Stimulated activated CD4-positive, alpha-beta T cell treated with anti-CD3 and anti-CD28 coated beads, Interleukin-4, amount 100 ng/mL, for 48 hours (primary cell): Measurements from ENCODE around the gene DGKQ.
"Not testable (repeated sequence)": the region's sequence is repeated elsewhere in the genome, so short reads cannot be mapped to it uniquely, and the experiment has no call there.

Experiments
- DNase-seq, 2 donors: peaks; one replicate each; pipeline ENCODE4 v3.0.0-alpha.2; 2020; ENCODE audit warnings: low read depth in 2 of 2

DGKQ gene

DNA sequence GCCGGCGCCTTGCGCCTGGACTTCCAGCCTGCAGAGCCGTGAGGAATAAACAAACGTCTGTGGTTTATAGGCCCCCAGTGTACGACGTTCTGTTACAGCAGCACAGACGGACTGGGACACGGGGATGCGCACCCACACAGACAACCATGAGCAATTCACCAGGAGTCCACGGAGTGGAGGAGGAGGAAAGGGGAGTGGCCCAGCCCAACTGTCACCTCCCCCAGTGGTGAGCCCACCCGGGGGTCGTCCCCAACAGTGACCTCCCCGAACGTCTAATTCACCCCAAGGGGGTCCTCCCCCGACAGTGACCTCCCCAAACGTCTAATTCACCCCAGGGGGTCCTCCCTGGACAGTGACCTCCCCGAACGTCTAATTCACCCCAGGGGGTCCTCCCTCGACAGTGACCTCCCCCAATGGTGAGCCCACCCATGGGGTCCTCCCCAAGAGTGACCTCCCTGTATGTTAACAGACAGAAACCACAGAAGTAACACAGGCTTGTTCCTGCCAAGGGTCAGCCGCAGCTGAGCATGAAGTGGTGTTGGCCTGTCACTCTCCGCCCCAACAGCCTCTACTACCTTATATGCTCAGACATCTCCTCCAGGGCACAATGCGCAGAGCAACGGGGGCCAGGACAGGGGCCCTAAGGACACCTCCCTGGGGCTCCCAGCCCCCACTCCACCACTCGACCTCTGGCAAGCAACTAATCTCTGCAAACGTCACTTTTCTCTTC is 47.4 kb downstream of the DGKQ start:
- no peak for DNase-seq

DNA sequence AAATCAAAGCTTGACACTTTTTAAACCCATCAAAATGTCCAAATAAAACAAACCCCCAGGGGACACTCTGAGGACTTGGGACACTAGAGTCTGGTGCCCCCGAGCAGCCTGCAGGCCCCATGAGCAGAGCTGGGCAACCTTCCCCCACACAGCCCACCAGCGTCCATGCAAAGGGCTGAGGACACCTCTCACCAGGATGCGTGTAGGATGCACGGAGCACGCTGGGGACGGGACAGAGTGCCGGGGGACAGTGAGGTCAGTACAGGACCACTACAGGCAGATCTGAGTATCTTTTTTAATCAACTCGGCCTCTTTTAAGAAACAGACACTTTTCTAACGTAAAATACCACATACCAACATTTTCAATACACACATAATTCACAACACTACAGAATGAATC is 48.2 kb downstream of the DGKQ start:
- no peak for DNase-seq

DNA sequence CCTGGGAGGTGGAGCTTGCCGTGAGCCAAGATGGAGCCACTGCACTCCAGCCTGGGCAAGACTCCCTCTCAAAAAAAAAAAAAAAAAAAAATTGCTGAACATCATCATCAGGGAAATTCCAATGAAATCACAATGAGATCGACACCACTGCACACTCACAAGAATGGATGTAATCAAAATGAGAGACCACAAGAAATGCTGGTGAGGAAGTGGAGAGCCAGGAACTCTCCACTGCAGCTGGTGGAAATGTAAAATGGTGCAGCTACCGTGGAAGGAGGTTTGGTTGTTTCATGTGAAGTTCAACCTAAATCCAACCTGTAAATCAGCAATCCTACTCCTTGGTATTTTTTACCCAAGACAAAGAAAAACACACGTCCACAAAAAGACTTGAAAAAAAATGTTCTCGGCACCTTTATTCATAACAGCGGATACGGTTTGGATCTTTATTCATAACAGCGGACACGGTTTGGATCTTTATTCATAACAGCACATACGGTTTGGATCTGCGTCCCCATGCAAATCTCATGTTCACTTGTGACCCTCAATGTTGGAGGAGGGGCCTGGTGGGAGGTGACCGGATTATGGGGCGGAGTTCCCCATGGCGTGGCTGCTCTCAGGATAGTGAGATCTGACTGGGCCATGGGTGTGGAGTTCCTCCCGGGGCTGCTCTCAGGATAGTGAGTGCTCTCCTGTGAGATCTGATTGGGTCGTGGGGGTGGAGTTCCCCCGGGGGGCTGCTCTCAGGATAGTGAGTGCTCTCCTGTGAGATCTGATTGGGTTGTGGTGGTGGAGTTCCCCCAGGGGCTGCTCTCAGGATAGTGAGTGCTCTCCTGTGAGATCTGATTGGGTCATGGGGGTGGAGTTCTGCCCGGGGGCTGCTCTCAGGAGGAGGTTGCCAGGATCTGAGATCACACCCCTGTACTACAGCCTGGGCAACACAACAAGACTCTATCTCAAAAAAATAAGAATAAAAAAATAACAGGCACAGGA is 49.0 kb downstream of the DGKQ start:
- no peak for DNase-seq

DNA sequence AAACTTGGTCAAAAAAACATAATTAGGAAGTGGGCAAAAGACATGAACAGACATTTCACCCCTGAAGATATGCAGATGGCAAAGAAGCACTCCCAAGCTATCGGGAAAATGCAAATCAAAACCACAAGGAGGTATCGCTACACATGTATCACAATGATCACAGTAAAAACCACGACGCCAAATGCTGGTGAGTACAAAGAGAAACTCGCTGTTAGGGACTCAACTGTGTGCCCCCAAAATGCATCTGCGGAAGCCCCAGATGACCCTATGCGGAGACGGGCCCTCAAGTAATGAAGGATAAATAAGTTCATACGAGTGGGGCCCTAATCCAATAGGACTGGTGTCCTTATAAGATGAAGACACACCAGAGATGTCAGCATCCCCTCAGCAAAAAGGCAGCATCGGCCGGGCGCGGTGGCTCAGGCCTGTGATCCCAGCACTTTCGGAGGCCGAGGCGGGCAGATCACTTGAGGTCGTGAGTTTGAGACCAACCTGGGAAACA is 51.5 kb downstream of the DGKQ start:
- DNase-seq = no peak

DNA sequence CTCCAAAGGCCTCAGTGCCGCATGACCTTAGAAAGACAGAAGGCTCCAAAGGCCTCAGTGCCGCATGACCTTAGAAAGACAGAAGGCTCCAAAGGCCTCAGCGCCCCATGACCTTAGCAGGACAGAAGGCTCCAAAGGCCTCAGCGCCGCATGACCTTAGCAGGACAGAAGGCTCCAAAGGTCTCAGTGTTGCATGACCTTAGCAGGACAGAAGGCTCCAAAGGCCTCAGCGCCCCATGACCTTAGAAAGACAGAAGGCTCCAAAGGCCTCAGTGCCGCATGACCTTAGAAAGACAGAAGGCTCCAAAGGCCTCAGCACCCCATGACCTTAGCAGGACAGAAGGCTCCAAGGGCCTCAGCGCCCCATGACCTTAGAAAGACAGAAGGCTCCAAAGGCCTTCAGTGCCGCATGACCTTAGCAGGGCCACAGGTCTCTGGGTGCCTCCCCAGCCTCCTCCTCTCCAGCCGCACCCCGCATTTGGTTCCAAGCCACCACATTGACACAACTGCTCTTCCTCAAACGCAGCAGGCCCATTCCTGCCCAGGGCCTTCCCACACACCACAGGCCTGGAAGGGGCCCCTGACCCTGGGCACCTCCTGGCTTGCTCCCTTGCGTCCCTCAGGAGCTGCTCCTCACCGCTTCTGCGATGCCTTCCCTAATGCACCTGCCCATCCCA is 54.2 kb downstream of the DGKQ start:
- DNase-seq = not testable (repeated sequence)

DNA sequence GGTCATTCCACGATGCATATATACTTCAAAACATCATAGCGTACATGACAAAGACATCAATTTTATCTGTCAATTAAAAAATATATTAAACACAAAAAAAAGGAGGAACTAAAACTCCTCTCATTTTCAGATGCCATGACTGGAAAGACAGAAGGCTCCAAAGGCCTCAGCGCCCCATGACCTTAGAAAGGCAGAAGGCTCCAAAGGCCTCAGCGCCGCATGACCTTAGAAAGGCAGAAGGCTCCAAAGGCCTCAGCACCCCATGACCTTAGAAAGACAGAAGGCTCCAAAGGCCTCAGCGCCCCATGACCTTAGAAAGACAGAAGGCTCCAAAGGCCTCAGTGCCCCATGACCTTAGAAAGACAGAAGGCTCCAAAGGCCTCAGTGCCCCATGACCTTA is 54.8 kb downstream of the DGKQ start:
- not testable (repeated sequence) for DNase-seq

DNA sequence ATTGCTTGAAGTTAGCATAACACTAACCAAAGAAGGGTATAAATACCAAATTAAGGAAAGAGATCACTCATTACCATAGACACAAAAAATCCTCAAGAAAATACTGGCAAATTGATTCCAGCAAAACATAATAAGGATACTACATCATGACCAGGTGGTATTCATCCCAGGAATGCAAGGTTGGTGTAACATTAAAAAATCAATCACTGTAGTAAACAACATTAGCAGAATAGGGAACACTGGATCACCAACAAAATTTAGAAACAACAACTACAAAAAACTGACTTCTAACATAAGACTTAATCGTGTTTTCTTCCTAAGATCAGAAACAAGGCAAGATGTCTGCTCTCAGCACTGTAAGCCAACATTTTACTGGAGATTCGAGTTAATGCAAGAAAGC is 55.4 kb downstream of the DGKQ start:
- no peak for DNase-seq

DNA sequence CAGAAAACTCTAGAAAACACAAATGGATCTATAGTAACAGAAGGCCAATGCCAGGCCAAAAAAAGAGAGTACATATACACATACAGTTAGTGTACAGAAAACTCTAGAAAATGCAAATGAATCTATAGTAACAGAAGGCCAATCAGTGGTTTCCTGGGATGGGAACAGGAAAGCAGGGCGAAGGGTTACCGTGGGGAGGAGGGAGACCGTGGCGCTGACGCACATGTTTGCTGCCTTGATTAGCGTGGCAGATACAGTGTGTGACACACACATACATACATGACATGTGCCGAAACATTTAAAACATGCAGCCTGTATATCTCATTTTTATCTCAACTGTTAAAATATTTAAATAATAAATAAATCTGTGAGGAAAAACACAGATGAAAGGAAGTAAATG is 55.9 kb downstream of the DGKQ start:
- no peak for DNase-seq

DNA sequence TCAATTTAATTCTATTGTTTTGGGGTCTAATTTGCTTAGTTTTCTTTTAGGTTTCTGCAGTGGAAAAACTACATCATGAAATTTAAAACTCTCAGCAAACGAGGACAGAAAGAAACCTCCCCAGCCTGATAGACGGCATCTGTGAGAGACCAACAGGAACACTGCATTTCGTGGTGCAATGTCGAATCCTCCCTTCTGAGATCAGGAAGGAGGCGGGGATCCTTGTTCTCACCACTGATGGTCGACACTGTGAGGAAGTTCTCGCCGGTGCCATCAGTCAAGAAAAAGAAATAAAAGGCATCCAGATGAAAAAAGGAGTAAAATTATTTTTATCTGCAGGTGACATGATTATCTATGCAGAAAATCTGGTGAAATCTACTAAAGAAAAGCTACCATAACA is 57.8 kb downstream of the DGKQ start:
- DNase-seq = no peak

DNA sequence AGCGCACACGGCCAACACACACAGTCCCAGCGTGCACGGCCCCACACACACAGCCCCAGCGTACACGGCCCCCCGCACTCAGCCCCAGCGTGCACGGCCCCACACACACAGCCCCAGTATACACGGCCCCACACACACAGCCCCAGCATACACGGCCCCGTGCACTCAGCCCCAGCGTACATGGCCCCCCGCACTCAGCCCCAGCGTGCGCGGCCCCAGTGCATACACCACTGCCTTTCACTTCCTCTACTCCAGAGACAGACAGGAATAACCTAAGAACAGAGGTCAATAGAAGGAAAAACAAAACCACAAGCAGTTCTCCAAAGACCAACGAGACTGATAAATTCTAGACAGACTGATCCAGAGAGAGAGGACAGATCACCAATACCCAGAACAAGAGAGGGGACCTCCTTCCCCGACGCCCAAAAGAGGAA is 58.3 kb downstream of the DGKQ start:
- DNase-seq = no peak

DNA sequence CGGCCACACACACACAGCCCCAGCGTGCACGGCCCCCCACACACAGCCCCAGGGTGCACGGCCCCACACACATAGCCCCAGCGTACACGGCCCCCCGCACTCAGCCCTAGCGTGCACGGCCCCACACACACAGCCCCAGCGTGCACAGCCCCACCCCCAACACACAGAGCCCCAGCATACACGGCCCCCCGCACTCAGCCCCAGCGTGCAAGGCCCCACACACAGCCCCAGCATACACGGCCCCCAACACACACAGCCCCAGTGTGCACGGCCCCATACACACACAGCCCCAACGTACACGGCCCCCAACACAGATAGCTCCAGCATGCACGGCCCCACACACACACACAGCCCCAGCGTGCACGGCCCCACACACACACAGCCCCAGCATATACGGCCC is 58.8 kb downstream of the DGKQ start:
- DNase-seq = no peak

DNA sequence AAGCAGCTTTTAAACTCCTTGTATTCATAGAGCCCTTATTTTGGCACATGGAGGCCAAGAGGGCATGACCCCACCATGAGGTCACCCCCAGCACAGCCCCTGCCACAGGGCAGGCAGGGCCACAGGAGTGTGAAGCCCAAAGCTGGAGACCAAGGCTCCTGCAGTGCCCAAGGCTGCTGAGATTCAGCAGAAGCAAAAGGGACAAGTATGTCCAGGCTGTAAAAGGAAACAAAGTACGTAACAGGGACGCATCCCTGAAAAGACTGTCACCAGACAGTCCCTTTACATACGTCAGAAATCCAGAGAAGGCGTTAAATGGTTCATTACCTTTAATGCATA is 60.1 kb downstream of the DGKQ start:
- DNase-seq = no peak

DNA sequence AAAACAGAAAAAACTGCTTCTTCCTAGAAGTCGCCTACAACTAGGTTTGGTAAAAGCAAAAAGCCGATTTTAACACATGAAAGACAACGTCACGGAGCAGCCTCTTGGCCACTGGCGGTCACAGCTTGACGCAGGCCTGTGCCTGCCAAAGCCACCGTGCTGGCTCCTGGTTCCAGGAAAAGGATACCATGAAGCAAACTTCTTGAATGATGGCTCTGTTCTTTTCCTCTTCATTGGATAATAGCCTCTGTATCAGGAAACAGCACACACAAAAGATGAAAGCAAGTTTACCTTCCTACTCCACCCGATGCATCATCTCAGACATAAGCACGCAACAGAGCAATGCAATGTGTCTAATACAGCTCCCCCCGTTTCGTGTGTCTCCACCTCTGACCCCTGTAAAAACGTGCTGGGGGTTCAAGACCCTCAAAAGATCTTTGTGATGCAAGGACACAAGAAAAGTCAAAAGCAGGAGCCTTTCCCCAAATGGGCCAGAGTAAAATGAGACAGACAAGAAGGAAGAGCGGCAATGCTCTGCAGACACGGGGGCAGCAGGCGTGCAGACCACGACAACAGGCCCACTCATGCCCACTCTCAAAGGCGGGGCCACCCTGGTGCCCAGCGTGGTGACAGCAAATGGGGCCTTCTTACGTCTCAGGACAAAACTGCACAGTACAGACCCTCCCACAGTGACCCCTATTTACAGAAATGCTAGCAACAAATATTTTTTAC is 60.7 kb downstream of the DGKQ start:
- no peak for DNase-seq

DNA sequence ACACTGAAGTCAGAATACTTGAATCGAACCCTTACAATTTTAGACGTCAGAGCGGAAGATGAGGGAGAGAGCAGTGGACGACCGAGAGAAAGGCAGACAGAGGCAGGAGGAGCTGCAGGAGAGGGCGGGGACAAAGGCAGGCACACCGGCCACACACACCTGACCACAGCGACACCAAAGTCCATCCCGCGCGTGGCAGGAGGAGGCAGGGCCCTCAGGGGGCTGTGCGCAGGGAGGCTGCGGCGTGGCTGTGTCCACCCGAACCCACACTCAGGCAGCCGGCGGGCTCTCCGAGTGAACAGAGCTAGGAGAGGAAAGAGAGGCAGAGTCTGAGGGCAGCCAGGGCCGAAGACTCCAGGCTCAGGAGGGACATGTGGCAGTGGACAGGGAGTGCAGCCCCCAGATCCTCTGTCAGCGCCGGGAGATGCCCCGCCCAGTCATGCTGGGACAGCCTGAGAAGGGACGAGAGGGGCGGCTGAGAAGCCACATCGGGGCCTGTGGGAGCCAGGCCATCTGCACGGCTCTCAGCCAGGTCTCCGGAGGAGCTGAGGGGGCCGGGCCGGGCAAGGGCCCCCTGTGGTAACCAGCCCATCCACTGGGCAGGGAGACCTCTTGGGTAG is 61.4 kb downstream of the DGKQ start:
- no peak for DNase-seq

DNA sequence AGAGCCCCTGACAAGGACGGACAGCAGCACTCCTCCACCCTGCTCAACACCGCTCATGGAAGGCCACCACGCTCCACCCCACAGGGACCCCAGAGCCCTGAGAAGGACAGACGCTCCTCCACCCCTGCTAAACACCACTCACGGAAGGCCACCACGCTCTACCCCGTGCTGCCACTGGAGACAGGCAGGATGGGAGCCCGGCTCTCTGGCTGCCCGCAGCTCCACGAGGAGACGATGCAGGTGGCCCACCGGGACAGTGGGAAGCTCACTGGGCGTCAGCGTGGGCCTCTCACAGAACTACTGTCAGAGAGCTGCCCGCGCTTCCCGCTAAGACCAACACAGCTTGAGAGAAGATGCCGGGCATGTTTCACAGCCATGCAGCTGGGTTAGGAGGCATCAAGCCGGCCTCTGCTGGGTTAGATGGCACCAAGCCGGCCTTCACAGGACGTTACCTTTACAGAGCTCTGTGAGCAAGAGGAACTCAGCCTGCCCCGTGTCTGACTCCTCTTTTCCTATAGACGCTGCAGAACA is 62.1 kb downstream of the DGKQ start:
- no peak for DNase-seq

DNA sequence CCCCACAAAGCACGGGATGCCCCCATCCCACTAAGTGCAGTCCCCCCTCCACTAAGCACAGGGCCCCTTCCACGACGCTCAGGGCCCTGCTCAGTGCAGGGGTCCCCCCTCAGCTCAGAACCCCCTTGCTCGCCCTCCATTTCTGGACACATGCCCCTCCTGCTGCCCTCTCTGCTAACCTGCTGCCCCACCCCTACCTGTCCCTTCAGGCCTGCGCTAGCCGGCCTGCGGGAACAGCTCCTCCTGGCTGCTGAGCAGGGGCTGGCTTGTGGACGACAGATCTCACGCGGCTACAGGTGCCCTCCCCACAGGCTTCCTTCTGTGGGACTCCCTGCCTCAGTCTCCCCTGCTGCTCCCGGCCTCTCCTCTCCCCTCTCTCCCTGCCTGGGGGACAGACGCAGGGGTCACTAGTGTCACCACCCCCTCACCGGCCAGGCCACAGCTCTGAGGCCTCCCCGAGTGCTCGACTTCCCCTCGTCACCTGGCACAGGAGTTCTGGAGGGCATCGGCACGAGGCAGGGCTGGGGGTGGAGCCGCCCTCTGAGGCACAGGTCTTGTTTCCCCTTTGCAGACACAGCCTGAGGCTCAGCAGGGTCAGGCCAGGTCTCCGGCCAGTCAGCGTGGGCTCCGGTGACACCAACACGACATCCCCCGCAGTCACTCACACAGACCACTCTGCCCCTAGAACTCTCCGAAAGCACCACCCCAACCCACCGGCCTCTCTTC is 62.8 kb downstream of the DGKQ start:
- DNase-seq = no peak

DNA sequence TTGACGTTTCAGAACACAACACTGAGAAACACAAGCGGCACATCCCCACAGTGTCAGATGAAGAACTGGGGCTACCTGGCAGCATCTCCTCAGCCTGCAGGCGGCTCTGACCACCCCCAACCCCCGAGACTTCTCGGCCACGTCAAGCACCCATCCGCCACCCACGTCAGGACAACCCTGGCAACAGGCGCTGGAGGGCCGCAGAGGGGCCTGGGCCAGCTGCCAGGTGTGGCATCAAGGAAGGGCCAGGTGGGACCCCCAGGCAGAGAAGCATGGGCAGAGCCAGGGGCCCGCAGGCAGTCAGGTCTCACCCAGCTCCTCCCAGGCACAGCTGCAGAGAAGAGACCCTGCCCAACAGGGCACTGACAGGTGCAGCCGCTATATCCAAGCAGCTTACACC is 63.5 kb downstream of the DGKQ start:
- DNase-seq = no peak

DNA sequence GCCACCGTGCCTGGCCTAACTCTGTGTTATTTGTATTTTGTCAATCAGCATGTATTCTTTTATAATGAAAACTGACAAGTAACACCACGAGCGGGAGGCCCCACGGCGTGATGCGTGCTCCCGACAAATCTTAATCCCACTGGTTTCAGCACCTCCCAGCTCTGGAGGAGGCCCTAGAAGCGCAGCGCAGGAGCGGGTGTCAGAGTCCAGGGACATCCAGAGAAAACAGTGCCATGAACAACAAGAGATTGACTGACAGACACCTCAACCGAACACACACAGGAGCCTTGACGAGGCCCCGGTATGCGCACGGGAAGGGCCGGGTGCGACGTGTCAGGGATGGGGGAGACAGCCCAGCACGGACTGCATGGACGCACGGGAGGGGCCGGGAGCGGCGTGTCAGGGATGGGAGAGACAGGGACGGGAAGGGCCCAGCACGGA is 64.2 kb downstream of the DGKQ start:
- no peak for DNase-seq
